Ascending aorta (tissue), 2 donors: Measurements from ENCODE around the gene C2CD2L. TPM values are rescaled to one million over a fixed set of nuclear protein-coding genes. Genes with fewer than 3 reads are reported as not detected.

ENCODE experiments used
- DNase-seq, 2 donors: peaks; one replicate each; pipeline ENCODE4 v3.0.0-alpha.2; 2019; ENCODE audit warnings: low spot score in 2 of 2
- H3K27ac ChIP-seq, 2 donors: fragments of 200-600 bp; sonication (generic); one replicate each; pipeline ENCODE4 v1.5.1; 2016 to 2017; ENCODE audit warnings: mild to moderate bottlenecking in 1 of 2
- H3K27me3 ChIP-seq: fragments of 200-600 bp; sonication (generic); one replicate; pipeline ENCODE4 v1.5.1; 2017
- H3K36me3 ChIP-seq, 2 donors: fragments of 200-600 bp; sonication (generic); one replicate each; pipeline ENCODE4 v1.5.1; 2016
- H3K4me1 ChIP-seq, 2 donors: fragments of 200-600 bp; sonication (generic); one replicate each; pipeline ENCODE4 v1.5.1; 2016 to 2017; ENCODE audit warnings: mild to moderate bottlenecking in 1 of 2
- H3K4me3 ChIP-seq, 2 donors: fragments of 200-600 bp; sonication (generic); one replicate each; pipeline ENCODE4 v1.5.1; 2016 to 2017; ENCODE audit warnings: mild to moderate bottlenecking in 1 of 2
- H3K9me3 ChIP-seq, 2 donors: fragments of 200-600 bp; sonication (generic); one replicate each; pipeline ENCODE4 v1.5.1; 2016
- CTCF ChIP-seq, 3 experiments: fragments of 200-600 bp in 2 of 3; fragments of 450-650 bp in 1 of 3; sonication (generic) in 2 of 3; IDR thresholded peaks; one replicate each; pipeline ENCODE4 v1.5.1; 2016 to 2019; ENCODE audit warnings: antibody characterized with exemption in 3 of 3, mild to moderate bottlenecking in 1 of 3, moderate library complexity in 1 of 3
- intact Hi-C: fragments of 100-400 bp; cut with DNase I; formaldehyde crosslinking; loops from one replicate; pipeline ENCODE4 v1.15.1; 2023
- total RNA-seq: library from RNA; depleted of rRNA; stranded (reverse); fragments of >200 nt; gene quantifications from one replicate; pipeline ENCODE4 v1.1.0, GENCODE V29; 2016

C2CD2L gene
- total RNA-seq, 1 donor from 2014 or later = 16.7 TPM

DNA sequence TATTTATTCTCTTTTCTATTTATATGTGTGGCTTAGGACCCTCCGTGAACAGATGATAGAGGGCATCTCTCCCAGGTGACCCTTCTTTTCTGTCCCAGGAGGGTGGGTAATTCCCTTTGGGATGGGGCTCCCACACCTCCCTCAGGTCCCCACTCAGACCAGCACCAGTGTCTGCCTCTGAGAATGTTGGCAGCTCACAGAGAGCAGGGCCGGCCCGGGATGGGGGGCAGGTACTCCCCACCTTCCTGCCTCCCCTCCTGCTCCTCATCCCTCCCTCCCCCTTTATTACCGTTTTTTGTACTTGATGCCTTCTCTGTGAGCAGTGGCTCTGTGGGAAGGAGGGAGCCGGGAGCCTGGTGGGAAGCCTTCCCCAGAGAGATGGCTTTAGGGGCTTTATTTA, 9.5 kb downstream of the C2CD2L start:
- Histone ChIP-seq H3K4me1 (peaks cover 0 to 5% of the 10 kb centered on the region in 2 donors), H3K27ac (no peak overlapping the region), H3K4me3 (no peak overlapping the region), H3K36me3 (peaks cover 35 to 40% of the 10 kb centered on the region in 2 donors), H3K27me3 (no peaks in the 10 kb centered on the region), H3K9me3 (no peaks in the 10 kb centered on the region)
- DNase-seq = no peak
- no peak for TF ChIP-seq CTCF (IDR thresholded peaks at IDR 0.05)
- intact Hi-C loops = no loop called here

DNA sequence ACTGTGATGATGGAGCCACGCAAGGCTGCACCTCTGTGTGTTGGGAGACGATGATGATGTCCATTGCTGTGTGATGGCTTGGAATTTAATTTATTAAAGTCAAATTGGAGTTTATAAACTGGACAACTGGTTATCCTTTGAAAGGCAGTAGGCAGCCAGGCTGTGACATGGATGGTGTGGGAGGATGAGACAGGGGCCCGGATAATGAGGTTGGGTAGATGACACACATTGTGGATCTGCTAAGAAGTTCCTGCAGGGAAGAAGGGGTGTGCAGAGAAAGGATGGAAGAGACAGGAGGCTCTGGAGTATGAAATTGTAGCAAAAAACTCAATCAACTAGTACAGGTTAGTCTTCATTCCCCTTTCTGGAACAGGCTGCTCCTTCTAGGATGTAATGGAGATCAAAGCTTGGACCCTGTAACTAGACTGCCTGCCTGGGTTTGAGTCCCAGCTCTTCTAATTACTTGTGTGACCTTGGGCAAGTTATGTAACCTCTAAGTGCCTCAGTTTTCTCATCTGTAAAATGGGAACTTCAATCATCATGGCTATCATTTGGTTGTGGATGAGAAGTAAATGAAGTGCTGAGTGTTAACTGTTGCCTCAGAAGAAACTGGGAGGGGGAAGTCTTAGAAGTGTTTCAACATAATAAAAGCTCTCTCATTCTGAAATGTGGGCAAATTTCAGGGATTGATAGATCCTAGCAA, 10.0 kb downstream of the C2CD2L start:
- peaks cover 30 to 35% of the 10 kb centered on the region in 2 donors for H3K36me3 ChIP-seq

GRCh38 chr11:119118227-119118626, 11.1 kb downstream of the C2CD2L start:
- intact Hi-C loops = no loop called here
- peaks cover 6 to 13% of the 10 kb centered on the region in 2 donors for H3K4me1 ChIP-seq
- no peak overlapping the region for H3K27ac ChIP-seq
- H3K27me3 ChIP-seq = no peaks in the 10 kb centered on the region
- no peak overlapping the region for H3K4me3 ChIP-seq
- peaks cover 20 to 24% of the 10 kb centered on the region in 2 donors for H3K36me3 ChIP-seq
- no peaks in the 10 kb centered on the region for H3K9me3 ChIP-seq
- TF ChIP-seq CTCF (IDR thresholded peaks at IDR 0.05) = no peak
- no peak for DNase-seq

More for the DNA sequence above, 10.0 kb downstream of the C2CD2L start:
- no peak for TF ChIP-seq CTCF (IDR thresholded peaks at IDR 0.05)
- Histone ChIP-seq H3K27ac (no peak overlapping the region), H3K4me3 (no peak overlapping the region), H3K4me1 (peaks cover 2 to 7% of the 10 kb centered on the region in 2 donors), H3K27me3 (no peaks in the 10 kb centered on the region), H3K9me3 (no peaks in the 10 kb centered on the region)
- DNase-seq = no peak
- intact Hi-C loops = no loop called here

GRCh38 chr11:119118946-119119345, 11.8 kb downstream of the C2CD2L start:
- intact Hi-C loops = no loop called here

DNA sequence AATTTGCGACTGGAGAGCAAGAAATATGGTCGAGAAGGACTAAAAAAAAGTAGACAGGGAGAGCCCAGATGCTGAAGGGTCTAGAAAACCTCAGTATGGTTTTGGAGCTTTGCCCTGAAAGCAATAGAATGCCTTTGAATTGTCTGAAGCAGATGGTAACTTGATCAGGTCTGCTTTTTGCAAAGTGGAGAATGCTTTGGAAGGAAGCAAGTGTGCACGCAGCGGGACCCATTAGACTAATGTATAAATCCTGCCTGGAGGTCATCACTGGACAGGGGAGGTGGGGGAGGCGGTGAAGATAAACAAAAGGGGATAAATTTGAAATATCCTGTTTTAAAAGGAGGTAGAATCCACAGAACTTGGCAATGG, 13.5 kb downstream of the C2CD2L start:
- no peaks in the 10 kb centered on the region for H3K9me3 ChIP-seq
- peaks cover 6 to 13% of the 10 kb centered on the region in 2 donors for H3K4me1 ChIP-seq
- H3K27me3 ChIP-seq = no peaks in the 10 kb centered on the region
- no peak for TF ChIP-seq CTCF (IDR thresholded peaks at IDR 0.05)
- peaks cover 7 to 13% of the 10 kb centered on the region in 2 donors for H3K36me3 ChIP-seq
- DNase-seq = no peak
- intact Hi-C loops = loop anchor here (1.0 to 5.0 kb wide), 5 partner anchors 13 to 53 kb away; partner anchors contain the start of genes C2CD2L, HMBS and VPS11
- peak overlapping the region; percentile 85 to 93 for H3K4me3 ChIP-seq
- peak overlapping the region; percentile 54 to 74 for H3K27ac ChIP-seq

More at GRCh38 chr11:119118946-119119345, 11.8 kb downstream of the C2CD2L start:
- Histone ChIP-seq H3K4me1 (peaks cover 6 to 13% of the 10 kb centered on the region in 2 donors), H3K27ac (no peak overlapping the region), H3K27me3 (no peaks in the 10 kb centered on the region), H3K4me3 (no peak overlapping the region), H3K36me3 (peaks cover 14 to 17% of the 10 kb centered on the region in 2 donors), H3K9me3 (no peaks in the 10 kb centered on the region)
- TF ChIP-seq CTCF (IDR thresholded peaks at IDR 0.05) = no peak
- no peak for DNase-seq
